ENCODE measurements around the gene PCDHB7. TPM values are rescaled to one million over a fixed set of nuclear protein-coding genes. Genes with fewer than 3 reads are reported as not detected.
"Not testable (repeated sequence)": the region's sequence is repeated elsewhere in the genome, so short reads cannot be mapped to it uniquely, and the experiment has no call there.

The PCDHB7 gene
- total RNA-seq, 2 donors from 2014 or later, result not detected

GRCh38 chr5:141188682-141189081, 16.2 kb downstream of the PCDHB7 start:
- H3K27ac Mint-ChIP-seq; H3K9me3 Mint-ChIP-seq; DNase-seq; ATAC-seq (replicated peaks in 1 of 2); H3K4me3 Mint-ChIP-seq; H3K4me1 Mint-ChIP-seq (ENCODE audit: low read depth): not testable (repeated sequence)
- Mint-ChIP-seq H3K36me3 (ENCODE audit: insufficient read depth in 2 of 2) (peaks cover 12 to 25% of the 10 kb centered on the region in 2 donors), H3K27me3 (ENCODE audit: low read depth) (peaks cover 56% of the 10 kb centered on the region)

DNA sequence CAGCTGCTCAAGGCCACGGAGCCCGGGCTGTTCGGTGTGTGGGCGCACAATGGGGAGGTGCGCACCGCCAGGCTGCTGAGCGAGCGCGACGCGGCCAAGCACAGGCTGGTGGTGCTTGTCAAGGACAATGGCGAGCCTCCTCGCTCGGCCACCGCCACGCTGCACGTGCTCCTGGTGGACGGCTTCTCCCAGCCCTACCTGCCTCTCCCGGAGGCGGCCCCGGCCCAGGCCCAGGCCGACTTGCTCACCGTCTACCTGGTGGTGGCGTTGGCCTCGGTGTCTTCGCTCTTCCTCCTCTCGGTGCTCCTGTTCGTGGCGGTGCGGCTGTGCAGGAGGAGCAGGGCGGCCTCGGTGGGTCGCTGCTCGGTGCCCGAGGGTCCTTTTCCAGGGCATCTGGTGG, 16.7 kb downstream of the PCDHB7 start:
- H3K27ac Mint-ChIP-seq; H3K9me3 Mint-ChIP-seq; H3K4me1 Mint-ChIP-seq (ENCODE audit: low read depth); ATAC-seq (replicated peaks in 1 of 2); H3K4me3 Mint-ChIP-seq; DNase-seq: not testable (repeated sequence)
- H3K36me3 Mint-ChIP-seq (ENCODE audit: insufficient read depth in 2 of 2), result peaks cover 12 to 26% of the 10 kb centered on the region in 2 donors
- H3K27me3 Mint-ChIP-seq (ENCODE audit: low read depth), result peaks cover 55% of the 10 kb centered on the region

GRCh38 chr5:141192110-141192725, 19.8 kb downstream of the PCDHB7 start, which contains the start of gene PCDHB10:
TSS of gene PCDHB10 (plus strand) at chr5:141192353. CDS start at chr5:141192553, 200 bp downstream.
- no peak for ATAC-seq (replicated peaks in 1 of 2)
- Mint-ChIP-seq H3K27ac (no peak within 1 kb of the TSS), H3K4me1 (ENCODE audit: low read depth) (no peaks in the 10 kb centered on the region), H3K4me3 (no peak within 1 kb of the TSS), H3K36me3 (ENCODE audit: insufficient read depth in 2 of 2) (peaks cover 10 to 21% of the 10 kb centered on the region in 2 donors), H3K9me3 (peaks cover 4 to 9% of the 10 kb centered on the region in 2 donors), H3K27me3 (ENCODE audit: low read depth) (peaks cover 39% of the 10 kb centered on the region)
- DNase-seq, result peak; percentile 17 to 50

- not testable (repeated sequence) for H3K9me3 Mint-ChIP-seq; DNase-seq; H3K4me1 Mint-ChIP-seq (ENCODE audit: low read depth); H3K27ac Mint-ChIP-seq; ATAC-seq (replicated peaks in 1 of 2); H3K4me3 Mint-ChIP-seq
- Mint-ChIP-seq H3K27me3 (ENCODE audit: low read depth) (peaks cover 41% of the 10 kb centered on the region), H3K36me3 (ENCODE audit: insufficient read depth in 2 of 2) (peaks cover 9 to 22% of the 10 kb centered on the region in 2 donors)
Observed at GRCh38 chr5:141194332-141194731, 21.9 kb downstream of the PCDHB7 start.

GRCh38 chr5:141196363-141196762, 23.9 kb downstream of the PCDHB7 start:
- Mint-ChIP-seq H3K27ac (no peak overlapping the region), H3K4me1 (ENCODE audit: low read depth) (no peaks in the 10 kb centered on the region), H3K9me3 (peaks cover 10 to 11% of the 10 kb centered on the region in 2 donors)

GRCh38 chr5:141199359-141200235, 27.2 kb downstream of the PCDHB7 start, which contains the start of gene PCDHB11:
TSS of gene PCDHB11 (plus strand) at chr5:141199627. CDS start at chr5:141199775, 148 bp downstream.
- peaks cover 31% of the 10 kb centered on the region for H3K27me3 Mint-ChIP-seq (ENCODE audit: low read depth)
- H3K36me3 Mint-ChIP-seq (ENCODE audit: insufficient read depth in 2 of 2), result peaks cover 6 to 24% of the 10 kb centered on the region in 2 donors
- H3K4me3 Mint-ChIP-seq, result no peak within 1 kb of the TSS
- DNase-seq (no peak), ATAC-seq (replicated peaks in 1 of 2) (no peak)
- no peaks in the 10 kb centered on the region for H3K4me1 Mint-ChIP-seq (ENCODE audit: low read depth)
- H3K9me3 Mint-ChIP-seq, result peaks cover 11 to 12% of the 10 kb centered on the region in 2 donors
- no peak within 1 kb of the TSS for H3K27ac Mint-ChIP-seq

More at GRCh38 chr5:141196363-141196762, 23.9 kb downstream of the PCDHB7 start:
- ATAC-seq (replicated peaks in 1 of 2) (no peak), DNase-seq (no peak)
- Mint-ChIP-seq H3K27me3 (ENCODE audit: low read depth) (peaks cover 52% of the 10 kb centered on the region), H3K36me3 (ENCODE audit: insufficient read depth in 2 of 2) (peaks cover 11 to 28% of the 10 kb centered on the region in 2 donors), H3K4me3 (no peak overlapping the region)

GRCh38 chr5:141201126-141201525, 28.7 kb downstream of the PCDHB7 start:
- not testable (repeated sequence) for H3K4me3 Mint-ChIP-seq; DNase-seq; ATAC-seq (replicated peaks in 1 of 2); H3K4me1 Mint-ChIP-seq (ENCODE audit: low read depth); H3K27ac Mint-ChIP-seq
- Mint-ChIP-seq H3K27me3 (ENCODE audit: low read depth) (peaks cover 31% of the 10 kb centered on the region), H3K36me3 (ENCODE audit: insufficient read depth in 2 of 2) (peaks cover 6 to 22% of the 10 kb centered on the region in 2 donors), H3K9me3 (peaks cover 11% of the 10 kb centered on the region in 2 donors)

- not testable (repeated sequence) for ATAC-seq (replicated peaks in 1 of 2); DNase-seq; H3K4me1 Mint-ChIP-seq (ENCODE audit: low read depth); H3K4me3 Mint-ChIP-seq; H3K27ac Mint-ChIP-seq
- Mint-ChIP-seq H3K36me3 (ENCODE audit: insufficient read depth in 2 of 2) (peaks cover 5 to 20% of the 10 kb centered on the region in 2 donors), H3K27me3 (ENCODE audit: low read depth) (peaks cover 35% of the 10 kb centered on the region), H3K9me3 (peaks cover 7 to 11% of the 10 kb centered on the region in 2 donors)
Observed at GRCh38 chr5:141201646-141202045, 29.2 kb downstream of the PCDHB7 start.

DNA sequence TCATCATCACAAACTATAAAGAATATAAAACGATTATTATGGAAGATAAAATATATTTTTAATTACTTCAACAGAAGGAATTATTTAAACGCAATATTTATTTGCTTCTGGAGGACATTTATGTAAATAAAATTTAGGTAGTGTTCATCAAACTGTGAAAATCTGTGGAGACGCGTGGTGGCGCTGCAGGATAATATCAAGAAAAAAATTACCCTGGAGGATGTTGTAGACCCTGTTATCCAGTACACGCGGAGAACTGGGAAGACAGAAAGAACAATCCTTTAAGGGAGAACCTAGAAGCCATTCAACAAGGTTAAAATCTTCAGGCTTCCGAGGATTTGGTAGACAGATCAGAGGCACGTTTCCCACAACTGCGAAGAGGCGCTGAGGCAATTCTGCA, 36.0 kb downstream of the PCDHB7 start, which contains the start of gene PCDHB12:
TSS of gene PCDHB12 (plus strand) at position 242 of the 400 bp plus-strand sequence. CDS start 189 bp downstream, outside the sequence.
- H3K36me3 Mint-ChIP-seq (ENCODE audit: insufficient read depth in 2 of 2), result peaks cover 2 to 6% of the 10 kb centered on the region in 2 donors
- peaks cover 47% of the 10 kb centered on the region for H3K27me3 Mint-ChIP-seq (ENCODE audit: low read depth)
- no peak for DNase-seq
- no peaks in the 10 kb centered on the region for H3K9me3 Mint-ChIP-seq
- H3K27ac Mint-ChIP-seq, result no peak within 1 kb of the TSS
- no peaks in the 10 kb centered on the region for H3K4me1 Mint-ChIP-seq (ENCODE audit: low read depth)
- H3K4me3 Mint-ChIP-seq, result no peak within 1 kb of the TSS
- ATAC-seq (replicated peaks in 1 of 2), result no peak

- H3K4me3 Mint-ChIP-seq; ATAC-seq (replicated peaks in 1 of 2); H3K9me3 Mint-ChIP-seq; H3K4me1 Mint-ChIP-seq (ENCODE audit: low read depth); DNase-seq; H3K27ac Mint-ChIP-seq: not testable (repeated sequence)
- Mint-ChIP-seq H3K27me3 (ENCODE audit: low read depth) (peaks cover 51% of the 10 kb centered on the region), H3K36me3 (ENCODE audit: insufficient read depth in 2 of 2) (peaks cover 8 to 12% of the 10 kb centered on the region in 2 donors)
Observed at GRCh38 chr5:141210281-141210680, 37.8 kb downstream of the PCDHB7 start.

DNA sequence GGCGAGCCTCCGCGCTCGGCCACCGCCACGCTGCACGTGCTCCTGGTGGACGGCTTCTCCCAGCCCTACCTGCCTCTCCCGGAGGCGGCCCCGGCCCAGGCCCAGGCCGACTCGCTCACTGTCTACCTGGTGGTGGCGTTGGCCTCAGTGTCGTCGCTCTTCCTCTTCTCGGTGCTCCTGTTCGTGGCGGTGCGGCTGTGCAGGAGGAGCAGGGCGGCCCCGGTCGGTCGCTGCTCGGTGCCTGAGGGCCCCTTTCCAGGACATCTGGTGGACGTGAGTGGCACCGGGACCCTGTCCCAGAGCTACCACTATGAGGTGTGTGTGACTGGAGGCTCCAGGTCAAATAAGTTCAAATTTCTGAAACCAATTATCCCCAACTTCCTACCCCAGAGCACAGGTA, 38.4 kb downstream of the PCDHB7 start:
- H3K36me3 Mint-ChIP-seq (ENCODE audit: insufficient read depth in 2 of 2), result peaks cover 8 to 12% of the 10 kb centered on the region in 2 donors

GRCh38 chr5:141213656-141214339, 41.4 kb downstream of the PCDHB7 start, which contains the start of gene PCDHB13:
TSS of gene PCDHB13 (plus strand) at chr5:141213919. CDS start at chr5:141214124, 205 bp downstream.
- H3K4me3 Mint-ChIP-seq; H3K27ac Mint-ChIP-seq; H3K4me1 Mint-ChIP-seq (ENCODE audit: low read depth); ATAC-seq (replicated peaks in 1 of 2): not testable (repeated sequence)
- Mint-ChIP-seq H3K27me3 (ENCODE audit: low read depth) (peaks cover 42% of the 10 kb centered on the region), H3K36me3 (ENCODE audit: insufficient read depth in 2 of 2) (peaks cover 11 to 15% of the 10 kb centered on the region in 2 donors), H3K9me3 (peaks cover 7 to 11% of the 10 kb centered on the region in 2 donors)
- DNase-seq, result peak; percentile 10 to 17

More for the DNA sequence above, 38.4 kb downstream of the PCDHB7 start:
- H3K4me1 Mint-ChIP-seq (ENCODE audit: low read depth); H3K27ac Mint-ChIP-seq; H3K9me3 Mint-ChIP-seq; DNase-seq; ATAC-seq (replicated peaks in 1 of 2); H3K4me3 Mint-ChIP-seq: not testable (repeated sequence)
- H3K27me3 Mint-ChIP-seq (ENCODE audit: low read depth), result peaks cover 51% of the 10 kb centered on the region
